GM12801 (cell line): ENCODE results near the gene MAGEB4.

Source experiments
- TF ChIP-seq, protein P1 (sequence below): IDR thresholded peaks from one replicate; pipeline ENCODE4 v1.5.1; 2011; ENCODE audit warnings: control low read depth; ENCODE audit not compliant: insufficient read length; ENCODE audit errors: extremely low read depth

The MAGEB4 gene

DNA sequence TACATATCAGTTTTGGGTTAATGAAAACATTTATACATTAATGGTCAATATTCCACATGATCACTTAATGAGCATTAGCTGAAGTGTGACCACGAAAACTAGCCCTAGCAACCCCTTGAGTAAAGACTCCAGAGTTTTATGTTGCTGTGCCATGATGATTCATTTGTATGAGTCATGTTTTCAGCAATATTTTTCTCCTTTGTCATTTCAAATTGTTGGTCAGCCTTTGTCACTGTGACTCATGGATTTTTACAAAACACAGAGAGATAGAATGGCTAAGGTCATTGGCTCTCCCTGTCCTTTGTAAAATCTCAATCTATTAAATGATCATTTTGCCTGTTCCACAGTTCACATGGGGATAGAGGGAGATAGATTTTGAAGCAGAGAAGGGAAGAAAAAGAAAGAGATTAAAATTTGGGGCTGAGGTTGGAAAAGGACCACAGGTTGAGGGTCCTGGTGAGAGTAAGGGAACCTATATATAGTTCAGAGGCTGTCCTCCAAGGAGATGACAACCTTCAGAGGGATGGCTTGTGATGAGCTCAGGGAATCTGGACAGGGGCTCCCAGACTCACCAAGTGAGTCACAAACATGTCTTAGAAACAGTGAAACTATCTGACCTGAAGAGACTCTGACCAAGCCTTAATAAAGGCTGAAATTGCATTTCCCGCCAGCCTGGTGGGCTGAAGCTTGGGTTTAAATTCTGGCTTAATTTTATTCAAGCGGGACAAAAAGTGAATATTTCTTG, 41.8 kb downstream of the MAGEB4 start:
- TF ChIP-seq, protein P1, sequence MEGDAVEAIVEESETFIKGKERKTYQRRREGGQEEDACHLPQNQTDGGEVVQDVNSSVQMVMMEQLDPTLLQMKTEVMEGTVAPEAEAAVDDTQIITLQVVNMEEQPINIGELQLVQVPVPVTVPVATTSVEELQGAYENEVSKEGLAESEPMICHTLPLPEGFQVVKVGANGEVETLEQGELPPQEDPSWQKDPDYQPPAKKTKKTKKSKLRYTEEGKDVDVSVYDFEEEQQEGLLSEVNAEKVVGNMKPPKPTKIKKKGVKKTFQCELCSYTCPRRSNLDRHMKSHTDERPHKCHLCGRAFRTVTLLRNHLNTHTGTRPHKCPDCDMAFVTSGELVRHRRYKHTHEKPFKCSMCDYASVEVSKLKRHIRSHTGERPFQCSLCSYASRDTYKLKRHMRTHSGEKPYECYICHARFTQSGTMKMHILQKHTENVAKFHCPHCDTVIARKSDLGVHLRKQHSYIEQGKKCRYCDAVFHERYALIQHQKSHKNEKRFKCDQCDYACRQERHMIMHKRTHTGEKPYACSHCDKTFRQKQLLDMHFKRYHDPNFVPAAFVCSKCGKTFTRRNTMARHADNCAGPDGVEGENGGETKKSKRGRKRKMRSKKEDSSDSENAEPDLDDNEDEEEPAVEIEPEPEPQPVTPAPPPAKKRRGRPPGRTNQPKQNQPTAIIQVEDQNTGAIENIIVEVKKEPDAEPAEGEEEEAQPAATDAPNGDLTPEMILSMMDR, result no peak
